ENCODE results near the gene COQ8A. TPM values are rescaled to one million over a fixed set of nuclear protein-coding genes. Genes with fewer than 3 reads are reported as not detected.

The COQ8A gene
- total and polyA plus RNA-seq, 2 experiments from 2014 or later: 25.2 to 37.4 TPM

DNA sequence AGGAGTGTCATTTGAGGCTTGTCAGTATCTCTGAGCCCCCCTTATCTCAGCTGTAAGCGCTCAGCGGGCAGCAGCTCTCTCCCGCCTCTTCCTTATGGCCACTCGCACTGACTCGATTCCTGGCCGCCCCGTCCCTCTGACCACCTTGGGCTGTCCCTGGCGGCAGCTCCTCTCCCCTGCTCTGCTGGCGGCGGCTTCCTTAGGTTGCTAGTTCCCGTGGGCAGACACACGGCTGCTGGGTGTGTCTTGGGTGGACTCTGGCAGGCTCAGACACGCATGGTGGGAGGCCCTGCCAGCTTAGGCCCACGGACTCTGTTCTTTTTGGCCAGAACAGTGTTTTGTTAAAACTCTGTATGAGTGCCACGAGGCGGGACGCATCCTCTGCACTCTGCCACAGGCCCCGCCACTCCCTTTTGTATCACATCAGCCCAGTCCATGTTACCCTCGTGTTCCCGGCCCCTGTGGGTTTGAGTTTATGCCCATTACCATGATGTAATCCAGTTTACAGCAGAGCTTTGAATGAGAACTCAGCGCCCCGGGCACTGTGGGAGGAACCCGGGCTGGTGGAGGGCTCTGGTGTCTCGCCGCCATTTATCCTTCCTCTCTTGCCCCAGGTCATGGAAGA, 45.9 kb downstream of the COQ8A start (continued):
- TF ChIP-seq, protein P1, sequence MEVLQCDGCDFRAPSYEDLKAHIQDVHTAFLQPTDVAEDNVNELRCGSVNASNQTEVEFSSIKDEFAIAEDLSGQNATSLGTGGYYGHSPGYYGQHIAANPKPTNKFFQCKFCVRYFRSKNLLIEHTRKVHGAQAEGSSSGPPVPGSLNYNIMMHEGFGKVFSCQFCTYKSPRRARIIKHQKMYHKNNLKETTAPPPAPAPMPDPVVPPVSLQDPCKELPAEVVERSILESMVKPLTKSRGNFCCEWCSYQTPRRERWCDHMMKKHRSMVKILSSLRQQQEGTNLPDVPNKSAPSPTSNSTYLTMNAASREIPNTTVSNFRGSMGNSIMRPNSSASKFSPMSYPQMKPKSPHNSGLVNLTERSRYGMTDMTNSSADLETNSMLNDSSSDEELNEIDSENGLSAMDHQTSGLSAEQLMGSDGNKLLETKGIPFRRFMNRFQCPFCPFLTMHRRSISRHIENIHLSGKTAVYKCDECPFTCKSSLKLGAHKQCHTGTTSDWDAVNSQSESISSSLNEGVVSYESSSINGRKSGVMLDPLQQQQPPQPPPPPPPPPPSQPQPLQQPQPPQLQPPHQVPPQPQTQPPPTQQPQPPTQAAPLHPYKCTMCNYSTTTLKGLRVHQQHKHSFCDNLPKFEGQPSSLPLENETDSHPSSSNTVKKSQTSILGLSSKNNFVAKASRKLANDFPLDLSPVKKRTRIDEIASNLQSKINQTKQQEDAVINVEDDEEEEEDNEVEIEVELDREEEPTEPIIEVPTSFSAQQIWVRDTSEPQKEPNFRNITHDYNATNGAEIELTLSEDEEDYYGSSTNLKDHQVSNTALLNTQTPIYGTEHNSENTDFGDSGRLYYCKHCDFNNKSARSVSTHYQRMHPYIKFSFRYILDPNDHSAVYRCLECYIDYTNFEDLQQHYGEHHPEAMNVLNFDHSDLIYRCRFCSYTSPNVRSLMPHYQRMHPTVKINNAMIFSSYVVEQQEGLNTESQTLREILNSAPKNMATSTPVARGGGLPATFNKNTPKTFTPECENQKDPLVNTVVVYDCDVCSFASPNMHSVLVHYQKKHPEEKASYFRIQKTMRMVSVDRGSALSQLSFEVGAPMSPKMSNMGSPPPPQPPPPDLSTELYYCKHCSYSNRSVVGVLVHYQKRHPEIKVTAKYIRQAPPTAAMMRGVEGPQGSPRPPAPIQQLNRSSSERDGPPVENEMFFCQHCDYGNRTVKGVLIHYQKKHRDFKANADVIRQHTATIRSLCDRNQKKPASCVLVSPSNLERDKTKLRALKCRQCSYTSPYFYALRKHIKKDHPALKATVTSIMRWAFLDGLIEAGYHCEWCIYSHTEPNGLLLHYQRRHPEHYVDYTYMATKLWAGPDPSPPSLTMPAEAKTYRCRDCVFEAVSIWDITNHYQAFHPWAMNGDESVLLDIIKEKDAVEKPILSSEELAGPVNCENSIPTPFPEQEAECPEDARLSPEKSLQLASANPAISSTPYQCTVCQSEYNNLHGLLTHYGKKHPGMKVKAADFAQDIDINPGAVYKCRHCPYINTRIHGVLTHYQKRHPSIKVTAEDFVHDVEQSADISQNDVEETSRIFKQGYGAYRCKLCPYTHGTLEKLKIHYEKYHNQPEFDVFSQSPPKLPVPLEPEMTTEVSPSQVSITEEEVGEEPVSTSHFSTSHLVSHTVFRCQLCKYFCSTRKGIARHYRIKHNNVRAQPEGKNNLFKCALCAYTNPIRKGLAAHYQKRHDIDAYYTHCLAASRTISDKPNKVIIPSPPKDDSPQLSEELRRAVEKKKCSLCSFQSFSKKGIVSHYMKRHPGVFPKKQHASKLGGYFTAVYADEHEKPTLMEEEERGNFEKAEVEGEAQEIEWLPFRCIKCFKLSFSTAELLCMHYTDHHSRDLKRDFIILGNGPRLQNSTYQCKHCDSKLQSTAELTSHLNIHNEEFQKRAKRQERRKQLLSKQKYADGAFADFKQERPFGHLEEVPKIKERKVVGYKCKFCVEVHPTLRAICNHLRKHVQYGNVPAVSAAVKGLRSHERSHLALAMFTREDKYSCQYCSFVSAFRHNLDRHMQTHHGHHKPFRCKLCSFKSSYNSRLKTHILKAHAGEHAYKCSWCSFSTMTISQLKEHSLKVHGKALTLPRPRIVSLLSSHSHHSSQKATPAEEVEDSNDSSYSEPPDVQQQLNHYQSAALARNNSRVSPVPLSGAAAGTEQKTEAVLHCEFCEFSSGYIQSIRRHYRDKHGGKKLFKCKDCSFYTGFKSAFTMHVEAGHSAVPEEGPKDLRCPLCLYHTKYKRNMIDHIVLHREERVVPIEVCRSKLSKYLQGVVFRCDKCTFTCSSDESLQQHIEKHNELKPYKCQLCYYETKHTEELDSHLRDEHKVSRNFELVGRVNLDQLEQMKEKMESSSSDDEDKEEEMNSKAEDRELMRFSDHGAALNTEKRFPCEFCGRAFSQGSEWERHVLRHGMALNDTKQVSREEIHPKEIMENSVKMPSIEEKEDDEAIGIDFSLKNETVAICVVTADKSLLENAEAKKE (CRISPR knock-in tag; IDR thresholded peaks at IDR 0.05): no peak
- no peak for TF ChIP-seq EZH2phosphoT487 (IDR thresholded peaks at IDR 0.05; ENCODE audit: unreplicated experiment)
- no peak for TF ChIP-seq CREB1 (CRISPR knock-in tag; IDR thresholded peaks at IDR 0.05; ENCODE audit: low read depth)
- TF ChIP-seq STAT1 (IDR thresholded peaks at IDR 0.05; ENCODE audit: unreplicated experiment): no peak
- TF ChIP-seq, protein P2, sequence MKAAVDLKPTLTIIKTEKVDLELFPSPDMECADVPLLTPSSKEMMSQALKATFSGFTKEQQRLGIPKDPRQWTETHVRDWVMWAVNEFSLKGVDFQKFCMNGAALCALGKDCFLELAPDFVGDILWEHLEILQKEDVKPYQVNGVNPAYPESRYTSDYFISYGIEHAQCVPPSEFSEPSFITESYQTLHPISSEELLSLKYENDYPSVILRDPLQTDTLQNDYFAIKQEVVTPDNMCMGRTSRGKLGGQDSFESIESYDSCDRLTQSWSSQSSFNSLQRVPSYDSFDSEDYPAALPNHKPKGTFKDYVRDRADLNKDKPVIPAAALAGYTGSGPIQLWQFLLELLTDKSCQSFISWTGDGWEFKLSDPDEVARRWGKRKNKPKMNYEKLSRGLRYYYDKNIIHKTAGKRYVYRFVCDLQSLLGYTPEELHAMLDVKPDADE (IDR thresholded peaks at IDR 0.05): no peak
- TF ChIP-seq POLR2AphosphoS5 (IDR thresholded peaks at IDR 0.05; ENCODE audit: low read depth): no peak
- TF ChIP-seq, protein P3, sequence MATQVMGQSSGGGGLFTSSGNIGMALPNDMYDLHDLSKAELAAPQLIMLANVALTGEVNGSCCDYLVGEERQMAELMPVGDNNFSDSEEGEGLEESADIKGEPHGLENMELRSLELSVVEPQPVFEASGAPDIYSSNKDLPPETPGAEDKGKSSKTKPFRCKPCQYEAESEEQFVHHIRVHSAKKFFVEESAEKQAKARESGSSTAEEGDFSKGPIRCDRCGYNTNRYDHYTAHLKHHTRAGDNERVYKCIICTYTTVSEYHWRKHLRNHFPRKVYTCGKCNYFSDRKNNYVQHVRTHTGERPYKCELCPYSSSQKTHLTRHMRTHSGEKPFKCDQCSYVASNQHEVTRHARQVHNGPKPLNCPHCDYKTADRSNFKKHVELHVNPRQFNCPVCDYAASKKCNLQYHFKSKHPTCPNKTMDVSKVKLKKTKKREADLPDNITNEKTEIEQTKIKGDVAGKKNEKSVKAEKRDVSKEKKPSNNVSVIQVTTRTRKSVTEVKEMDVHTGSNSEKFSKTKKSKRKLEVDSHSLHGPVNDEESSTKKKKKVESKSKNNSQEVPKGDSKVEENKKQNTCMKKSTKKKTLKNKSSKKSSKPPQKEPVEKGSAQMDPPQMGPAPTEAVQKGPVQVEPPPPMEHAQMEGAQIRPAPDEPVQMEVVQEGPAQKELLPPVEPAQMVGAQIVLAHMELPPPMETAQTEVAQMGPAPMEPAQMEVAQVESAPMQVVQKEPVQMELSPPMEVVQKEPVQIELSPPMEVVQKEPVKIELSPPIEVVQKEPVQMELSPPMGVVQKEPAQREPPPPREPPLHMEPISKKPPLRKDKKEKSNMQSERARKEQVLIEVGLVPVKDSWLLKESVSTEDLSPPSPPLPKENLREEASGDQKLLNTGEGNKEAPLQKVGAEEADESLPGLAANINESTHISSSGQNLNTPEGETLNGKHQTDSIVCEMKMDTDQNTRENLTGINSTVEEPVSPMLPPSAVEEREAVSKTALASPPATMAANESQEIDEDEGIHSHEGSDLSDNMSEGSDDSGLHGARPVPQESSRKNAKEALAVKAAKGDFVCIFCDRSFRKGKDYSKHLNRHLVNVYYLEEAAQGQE (IDR thresholded peaks at IDR 0.05; ENCODE audit: unreplicated experiment): no peak
- TF ChIP-seq, protein P4, sequence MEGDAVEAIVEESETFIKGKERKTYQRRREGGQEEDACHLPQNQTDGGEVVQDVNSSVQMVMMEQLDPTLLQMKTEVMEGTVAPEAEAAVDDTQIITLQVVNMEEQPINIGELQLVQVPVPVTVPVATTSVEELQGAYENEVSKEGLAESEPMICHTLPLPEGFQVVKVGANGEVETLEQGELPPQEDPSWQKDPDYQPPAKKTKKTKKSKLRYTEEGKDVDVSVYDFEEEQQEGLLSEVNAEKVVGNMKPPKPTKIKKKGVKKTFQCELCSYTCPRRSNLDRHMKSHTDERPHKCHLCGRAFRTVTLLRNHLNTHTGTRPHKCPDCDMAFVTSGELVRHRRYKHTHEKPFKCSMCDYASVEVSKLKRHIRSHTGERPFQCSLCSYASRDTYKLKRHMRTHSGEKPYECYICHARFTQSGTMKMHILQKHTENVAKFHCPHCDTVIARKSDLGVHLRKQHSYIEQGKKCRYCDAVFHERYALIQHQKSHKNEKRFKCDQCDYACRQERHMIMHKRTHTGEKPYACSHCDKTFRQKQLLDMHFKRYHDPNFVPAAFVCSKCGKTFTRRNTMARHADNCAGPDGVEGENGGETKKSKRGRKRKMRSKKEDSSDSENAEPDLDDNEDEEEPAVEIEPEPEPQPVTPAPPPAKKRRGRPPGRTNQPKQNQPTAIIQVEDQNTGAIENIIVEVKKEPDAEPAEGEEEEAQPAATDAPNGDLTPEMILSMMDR (conservative IDR thresholded peaks at IDR 0.05; ENCODE audit: low read depth in 2 of 2): no peak
